Bronchus fibroblast of lung (primary cell): ENCODE measurements around the gene MSH6. TPM values are rescaled to one million over a fixed set of nuclear protein-coding genes. Genes with fewer than 3 reads are reported as not detected.

Experiments
- total RNA-seq: library from RNA; depleted of rRNA; stranded (reverse); fragments of >200 nt; gene quantifications from 2 replicates; pipeline ENCODE4 v1.2.3, GENCODE V29; 2015

Gene MSH6
- 34.9 and 51.6 TPM in 2 replicates for total RNA-seq

DNA sequence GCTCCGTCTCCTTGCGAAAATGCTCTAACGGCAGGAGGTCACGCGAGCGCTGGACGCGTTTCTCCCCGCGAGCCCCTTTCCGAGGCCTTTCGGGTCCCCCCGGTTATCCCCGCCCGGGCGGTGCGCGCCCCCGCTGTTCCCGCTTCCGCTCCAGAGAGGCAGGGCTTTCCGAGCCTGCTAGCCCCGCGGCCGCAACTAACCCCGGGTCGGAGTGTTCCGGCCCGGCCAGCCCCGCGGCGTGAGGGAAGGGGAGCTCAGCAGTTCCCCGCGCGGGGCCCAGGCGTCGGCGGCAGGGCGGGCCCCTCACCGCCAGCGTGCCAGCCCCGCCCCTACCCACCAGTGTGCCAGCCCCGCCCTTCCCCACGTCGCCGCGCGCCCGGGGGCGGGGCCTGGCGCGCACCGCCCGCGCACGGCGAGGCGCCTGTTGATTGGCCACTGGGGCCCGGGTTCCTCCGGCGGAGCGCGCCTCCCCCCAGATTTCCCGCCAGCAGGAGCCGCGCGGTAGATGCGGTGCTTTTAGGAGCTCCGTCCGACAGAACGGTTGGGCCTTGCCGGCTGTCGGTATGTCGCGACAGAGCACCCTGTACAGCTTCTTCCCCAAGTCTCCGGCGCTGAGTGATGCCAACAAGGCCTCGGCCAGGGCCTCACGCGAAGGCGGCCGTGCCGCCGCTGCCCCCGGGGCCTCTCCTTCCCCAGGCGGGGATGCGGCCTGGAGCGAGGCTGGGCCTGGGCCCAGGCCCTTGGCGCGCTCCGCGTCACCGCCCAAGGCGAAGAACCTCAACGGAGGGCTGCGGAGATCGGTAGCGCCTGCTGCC lies at the start of gene MSH6:
MSH6 (plus strand) TSS at position 475 of the 815 bp plus-strand sequence; CDS start at position 564, 89 bp downstream.

Other genes with a start within 250 kb of the MSH6 start
- gene KCNK12, start 212.2 kb upstream of the MSH6 start, total RNA-seq = not detected in 2 replicates
- 17.4 and 17.5 TPM in 2 replicates for gene FBXO11, start 123.4 kb downstream of the MSH6 start, total RNA-seq